HG02981 (cell line): ENCODE data around the gene MMP10.

Experiments used
- ATAC-seq: cut with Tn5 transposase; IDR thresholded peaks from one replicate; pipeline ENCODE4 v1.9.1; 2021; ENCODE audit warnings: mild to moderate bottlenecking, moderate library complexity; ENCODE audit not compliant: unreplicated experiment

MMP10 gene

DNA sequence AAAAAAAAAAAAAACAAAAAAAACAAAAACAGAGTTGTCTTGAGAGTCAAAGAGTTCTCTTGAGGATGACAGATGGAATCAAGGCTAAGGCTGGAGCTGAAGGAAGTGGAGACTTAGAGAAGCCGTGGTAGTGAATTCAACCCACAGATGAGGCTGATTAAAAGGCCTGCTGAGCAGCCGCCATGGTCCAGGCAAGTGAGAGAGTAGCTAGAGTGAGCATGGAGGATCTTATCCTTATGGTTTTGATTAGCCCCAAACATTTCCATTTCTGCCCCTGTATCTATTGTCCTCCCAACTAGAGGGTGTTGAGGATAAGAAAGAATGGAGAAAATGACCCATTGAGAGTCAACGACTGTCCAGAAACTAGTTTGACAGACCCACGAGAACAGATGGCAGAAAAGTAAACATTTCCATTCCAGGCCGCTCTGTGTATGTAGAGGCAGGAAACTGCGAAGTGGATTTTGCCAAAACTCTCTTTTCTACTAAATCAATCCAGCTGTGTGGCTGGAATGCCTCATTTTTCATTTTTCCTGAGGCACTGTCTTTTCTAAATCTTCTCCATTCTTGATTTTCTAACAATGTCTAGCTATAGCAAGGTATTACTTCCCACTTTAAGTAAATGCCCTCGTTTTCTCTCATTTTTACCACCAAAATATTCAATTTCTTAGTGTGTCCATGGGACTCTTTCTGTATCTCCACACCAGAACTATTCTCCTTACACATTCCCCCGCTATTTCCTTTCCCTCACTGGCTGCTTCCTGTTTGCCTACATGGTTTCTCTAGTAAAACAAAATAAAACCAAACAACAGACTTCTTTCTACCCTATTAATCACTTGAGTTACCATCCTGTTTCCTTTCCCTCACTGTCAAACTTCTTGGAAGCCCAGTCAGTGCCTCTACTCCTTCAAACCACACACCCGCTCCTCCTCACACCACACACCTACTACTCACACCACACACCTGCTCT is 50.3 kb downstream of the MMP10 start:
- ATAC-seq: no peak

DNA sequence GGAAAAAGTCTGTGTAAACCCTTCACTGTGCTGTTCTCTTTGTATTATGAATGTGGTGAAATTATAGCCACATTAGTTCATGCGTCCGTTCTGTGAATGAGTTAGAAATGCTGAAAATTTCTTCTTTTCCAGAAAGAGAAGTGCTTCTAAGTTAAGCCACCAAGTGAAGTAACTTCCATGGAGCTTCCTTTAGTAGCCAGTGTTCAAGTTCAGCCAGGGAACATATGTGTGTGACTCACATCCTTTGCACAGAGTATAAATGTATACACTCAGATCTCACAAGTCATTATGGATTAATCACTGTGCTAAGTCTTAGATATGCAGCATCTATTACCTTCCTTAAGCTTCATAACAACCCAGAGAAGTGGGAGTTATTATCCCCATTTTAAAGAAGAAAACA is 52.5 kb downstream of the MMP10 start:
- ATAC-seq: no peak

DNA sequence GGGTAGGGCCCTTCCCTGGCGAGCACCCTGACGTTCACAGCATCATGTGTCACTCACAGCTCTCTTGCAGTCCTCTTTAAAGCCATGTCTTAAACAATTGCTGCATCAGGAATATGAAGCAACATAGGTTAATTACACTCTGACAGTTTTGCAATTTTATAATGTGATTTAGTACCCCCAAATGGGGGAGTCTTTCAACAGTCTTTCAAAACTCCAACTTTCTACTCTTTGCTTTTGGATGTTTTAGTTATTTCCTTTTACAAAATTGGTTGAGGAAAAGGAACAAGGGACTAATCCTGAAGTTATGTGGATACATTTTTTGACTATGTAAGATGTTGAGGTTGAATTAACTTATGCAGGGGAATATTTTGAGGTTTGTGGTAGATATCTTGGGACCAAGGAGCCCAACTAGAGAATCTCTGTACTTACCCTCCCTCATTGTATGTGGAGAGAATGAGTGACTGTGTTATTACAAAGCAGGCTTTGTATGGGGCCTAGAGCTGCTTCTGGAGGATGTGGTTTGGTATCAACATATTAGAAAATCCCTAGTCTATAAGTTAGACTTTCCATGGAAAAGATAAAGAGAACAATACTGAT is 55.4 kb downstream of the MMP10 start, which contains the start of gene MMP8:
Gene MMP8, minus strand, starts transcription at position 51 of the 597 bp plus-strand sequence. CDS start 99 bp downstream, outside the sequence.
- no peak for ATAC-seq

DNA sequence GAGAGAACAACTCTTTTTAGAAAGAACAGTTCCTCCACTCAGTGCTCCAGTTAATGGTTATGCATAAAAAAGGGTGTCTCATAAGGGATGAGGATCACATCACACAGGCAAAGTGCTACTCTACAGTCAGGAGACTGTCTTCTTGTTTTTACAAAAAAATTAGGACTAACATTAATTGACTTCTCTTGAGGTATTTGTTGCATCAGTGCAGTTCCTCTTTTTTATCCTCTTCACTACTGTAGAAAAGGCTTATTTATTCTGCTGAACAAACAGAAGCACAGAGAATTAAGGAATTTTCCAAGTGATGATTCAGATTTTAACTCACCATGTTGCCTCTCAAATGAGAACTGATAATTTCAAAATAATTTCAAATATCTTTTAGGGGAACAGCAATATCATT is 57.6 kb downstream of the MMP10 start:
- ATAC-seq: no peak
